WTC11 (cell line): ENCODE data around the gene GASK1A. TPM values are rescaled to one million over a fixed set of nuclear protein-coding genes. Genes with fewer than 3 reads are reported as not detected.

ENCODE experiments used
- ATAC-seq: fragments of 200-7000 bp; cut with Tn5 transposase; 2 replicates; pipeline ENCODE4 v1.10.0; 2021; ENCODE audit warnings: mild to moderate bottlenecking, moderate library complexity
- CTCF ChIA-PET: fragments of 300-600 bp; sonication (Branson Sonifier 250); formaldehyde crosslinking; loops from one replicate; lab custom pipeline; 2021; ENCODE audit warnings: antibody characterized with exemption; lab: Charles Lee
- POLR2A ChIA-PET: fragments of 350-600 bp; sonication (Branson Sonifier 250); formaldehyde crosslinking; loops from one replicate; lab custom pipeline; 2021; ENCODE audit warnings: antibody characterized with exemption; lab: Charles Lee
- DNase-seq: peaks from one replicate; pipeline ENCODE4 v3.0.0; 2021; ENCODE audit warnings: low spot score
- H3K27ac Mint-ChIP-seq: 2 replicates; pipeline ENCODE4 v1.8.0; 2021; ENCODE audit warnings: mixed read lengths
- H3K27me3 Mint-ChIP-seq: 2 replicates; pipeline ENCODE4 v1.8.0; 2021; ENCODE audit warnings: low read depth, mild to moderate bottlenecking, moderate library complexity, mixed read lengths
- H3K36me3 Mint-ChIP-seq: 2 replicates; pipeline ENCODE4 v1.8.0; 2021; ENCODE audit warnings: mixed read lengths
- H3K4me1 Mint-ChIP-seq: 2 replicates; pipeline ENCODE4 v1.8.0; 2022; ENCODE audit warnings: mixed read lengths
- H3K4me3 Mint-ChIP-seq: 2 replicates; pipeline ENCODE4 v1.8.0; 2021; ENCODE audit warnings: mild to moderate bottlenecking, moderate library complexity, mixed read lengths
- H3K9me3 Mint-ChIP-seq: 2 replicates; pipeline ENCODE4 v1.8.0; 2021; ENCODE audit warnings: mixed read lengths
- ARID4B ChIP-seq: sonication (generic); formaldehyde crosslinking; IDR thresholded peaks from 2 replicates; pipeline ENCODE4 v1.8.0; 2023; ENCODE audit warnings: missing genetic modification reagents, mild to moderate bottlenecking, borderline replicate concordance
- ATF1 ChIP-seq: sonication (generic); formaldehyde crosslinking; IDR thresholded peaks from 2 replicates; pipeline ENCODE4 v1.8.1; 2023; ENCODE audit warnings: mild to moderate bottlenecking, moderate library complexity, missing genetic modification reagents
- ATF3 ChIP-seq: sonication (generic); formaldehyde crosslinking; conservative IDR thresholded peaks from 2 replicates; pipeline ENCODE4 v1.8.1; 2022; ENCODE audit warnings: mild to moderate bottlenecking, missing genetic modification reagents
- ATF6 ChIP-seq: sonication (generic); formaldehyde crosslinking; IDR thresholded peaks from 2 replicates; pipeline ENCODE4 v1.8.1; 2023; ENCODE audit warnings: mild to moderate bottlenecking, missing genetic modification reagents
- CBFB ChIP-seq: sonication (generic); formaldehyde crosslinking; IDR thresholded peaks from 2 replicates; pipeline ENCODE4 v1.8.1; 2022; ENCODE audit warnings: mild to moderate bottlenecking, low read depth, missing genetic modification reagents
- ELF4 ChIP-seq: sonication (generic); formaldehyde crosslinking; IDR thresholded peaks from 2 replicates; pipeline ENCODE4 v1.8.1; 2022; ENCODE audit warnings: low read depth, mild to moderate bottlenecking, moderate library complexity, missing genetic modification reagents
- EMX1 ChIP-seq: fragments of 250-450 bp; sonication (Bioruptor Pico); IDR thresholded peaks from 2 replicates; pipeline ENCODE4 v1.8.0; 2021; ENCODE audit warnings: mild to moderate bottlenecking
- ETV6 ChIP-seq: sonication (generic); formaldehyde crosslinking; IDR thresholded peaks from 2 replicates; pipeline ENCODE4 v1.8.1; 2022; ENCODE audit warnings: mild to moderate bottlenecking, missing genetic modification reagents
- FOXK1 ChIP-seq: sonication (generic); formaldehyde crosslinking; IDR thresholded peaks from 2 replicates; pipeline ENCODE4 v1.8.0; 2022; ENCODE audit warnings: mild to moderate bottlenecking, moderate library complexity, missing genetic modification reagents
- MLX ChIP-seq: sonication (generic); formaldehyde crosslinking; IDR thresholded peaks from 2 replicates; pipeline ENCODE4 v1.8.1; 2023; ENCODE audit warnings: mild to moderate bottlenecking, missing genetic modification reagents, moderate library complexity
- NFE2L1 ChIP-seq: sonication (generic); formaldehyde crosslinking; IDR thresholded peaks from 2 replicates; pipeline ENCODE4 v1.8.1; 2023; ENCODE audit warnings: missing genetic modification reagents
- NFYB ChIP-seq: sonication (generic); formaldehyde crosslinking; conservative IDR thresholded peaks from 2 replicates; pipeline ENCODE4 v1.8.0; 2022; ENCODE audit warnings: low read depth, missing genetic modification reagents
- NR1H2 ChIP-seq: sonication (generic); formaldehyde crosslinking; IDR thresholded peaks from 2 replicates; pipeline ENCODE4 v1.9.0; 2021; ENCODE audit warnings: mild to moderate bottlenecking, moderate library complexity, missing genetic modification reagents
- OVOL2 ChIP-seq: fragments of 250-450 bp; sonication (Bioruptor Pico); IDR thresholded peaks from 2 replicates; pipeline ENCODE4 v1.9.0; 2021; ENCODE audit warnings: mild to moderate bottlenecking, borderline replicate concordance
- RORB ChIP-seq: fragments of 250-450 bp; sonication (Bioruptor Pico); IDR thresholded peaks from 2 replicates; pipeline ENCODE4 v1.9.0; 2021; ENCODE audit warnings: mild to moderate bottlenecking
- SMAD3 ChIP-seq: sonication (generic); formaldehyde crosslinking; IDR thresholded peaks from 2 replicates; pipeline ENCODE4 v1.8.0; 2022; ENCODE audit warnings: missing genetic modification reagents, mild to moderate bottlenecking, borderline replicate concordance
- SP1 ChIP-seq: sonication (generic); formaldehyde crosslinking; conservative IDR thresholded peaks from 2 replicates; pipeline ENCODE4 v1.8.1; 2022; ENCODE audit warnings: missing genetic modification reagents
- TEAD4 ChIP-seq: sonication (generic); formaldehyde crosslinking; IDR thresholded peaks from 2 replicates; pipeline ENCODE4 v1.8.0; 2022; ENCODE audit warnings: mild to moderate bottlenecking, missing genetic modification reagents
- ZMAT4 ChIP-seq: fragments of 250-450 bp; sonication (Bioruptor Pico); IDR thresholded peaks from 2 replicates; pipeline ENCODE4 v1.9.0; 2021; ENCODE audit warnings: mild to moderate bottlenecking
- ZNF232 ChIP-seq: sonication (generic); formaldehyde crosslinking; IDR thresholded peaks from 2 replicates; pipeline ENCODE4 v1.8.0; 2022; ENCODE audit warnings: mild to moderate bottlenecking, missing genetic modification reagents
- ZNF317 ChIP-seq: sonication (generic); formaldehyde crosslinking; IDR thresholded peaks from 2 replicates; pipeline ENCODE4 v1.8.1; 2023; ENCODE audit warnings: low read depth, mild to moderate bottlenecking, moderate library complexity, missing genetic modification reagents, borderline replicate concordance
- ZNF396 ChIP-seq: fragments of 250-450 bp; sonication (Bioruptor Pico); IDR thresholded peaks from 2 replicates; pipeline ENCODE4 v1.8.0; 2021; ENCODE audit warnings: mild to moderate bottlenecking, moderate library complexity, borderline replicate concordance
- ZNF425 ChIP-seq: fragments of 250-450 bp; sonication (Bioruptor Pico); conservative IDR thresholded peaks from 2 replicates; pipeline ENCODE4 v1.9.0; 2021; ENCODE audit warnings: mild to moderate bottlenecking
- total RNA-seq: library from RNA; stranded (reverse); gene quantifications from 3 replicates; pipeline ENCODE4 v1.2.3, GENCODE V29; 2021

The GASK1A gene
- total RNA-seq, 1 experiment from 2014 or later: 9.6 TPM

GRCh38 chr3:43022121-43022520 lies 43.0 kb downstream of the GASK1A start (continued):
- TF ChIP-seq NFE2L1: no peak

GRCh38 chr3:43023066-43023465 lies 44.0 kb downstream of the GASK1A start:
- Mint-ChIP-seq H3K36me3 (peaks cover 4% of the 10 kb centered on the region; the same call in 1 of the 2 replicates), H3K9me3 (peaks cover 25% of the 10 kb centered on the region)
- DNase-seq: no peak
- POLR2A ChIA-PET: no interaction called here
- no peak for TF ChIP-seq CBFB (CRISPR knock-in tag)
- TF ChIP-seq SP1 (CRISPR knock-in tag): no peak
- TF ChIP-seq ATF1: no peak
- no peak for TF ChIP-seq OVOL2 (CRISPR knock-in tag)
- TF ChIP-seq ELF4: no peak
- TF ChIP-seq ATF6 (CRISPR knock-in tag): no peak
- TF ChIP-seq, all 79 proteins: peak for 0
- CTCF ChIA-PET: no interaction called here
- Mint-ChIP-seq H3K27me3 (no peaks in the 10 kb centered on the region), H3K4me1 (peaks cover 29% of the 10 kb centered on the region), H3K4me3 (no peak overlapping the region), H3K27ac (no peak overlapping the region)
- ATAC-seq: no peak

GRCh38 chr3:43023746-43024145 lies 44.6 kb downstream of the GASK1A start:
- DNase-seq: no peak
- peaks cover 4% of the 10 kb centered on the region; the same call in 1 of the 2 replicates for H3K36me3 Mint-ChIP-seq
- H3K4me1 Mint-ChIP-seq: peaks cover 29% of the 10 kb centered on the region
- H3K9me3 Mint-ChIP-seq: peaks cover 26% of the 10 kb centered on the region
- H3K4me3 Mint-ChIP-seq: no peak overlapping the region
- no peak for ATAC-seq
- H3K27me3 Mint-ChIP-seq: no peaks in the 10 kb centered on the region
- TF ChIP-seq EMX1 (CRISPR knock-in tag) (no peak), FOXK1 (CRISPR knock-in tag) (no peak), ZNF425 (no peak), ZNF396 (CRISPR knock-in tag) (no peak), NFYB (CRISPR knock-in tag) (no peak), TEAD4 (no peak), ETV6 (no peak), MLX (CRISPR knock-in tag) (no peak), ARID4B (CRISPR knock-in tag) (no peak), SMAD3 (no peak), ATF3 (CRISPR knock-in tag) (no peak), ZNF317 (no peak), ZNF232 (CRISPR knock-in tag) (no peak), ZMAT4 (CRISPR knock-in tag) (no peak), NR1H2 (CRISPR knock-in tag) (no peak), RORB (no peak)
- H3K27ac Mint-ChIP-seq: no peak overlapping the region
- ChIA-PET POLR2A (no interaction called here), CTCF (interaction anchor here (1.0 to 1.2 kb wide), 2 partner anchors 11 to 62 kb away, joined by 4 read pairs; no protein-coding TSS in a partner anchor)
